NCI-H1105 treated with DMSO at 0.1 percent for 48 hours (cell line): ENCODE measurements around the gene ATP9B.

Source experiments
- DNase-seq: peaks from one replicate; lab custom pipeline; 2025; lab: John Stamatoyannopoulos, UW

ATP9B gene

GRCh38 chr18:79396431-79397246, 327.4 kb downstream of the ATP9B start:
- DNase-seq, result no peak

GRCh38 chr18:79397247-79397829, 328.1 kb downstream of the ATP9B start:
- DNase-seq, result no peak

- no peak for DNase-seq
Measured at GRCh38 chr18:79397830-79398761, 328.9 kb downstream of the ATP9B start.

GRCh38 chr18:79399275-79400081, 330.3 kb downstream of the ATP9B start:
- no peak for DNase-seq

GRCh38 chr18:79400091-79400590, 330.9 kb downstream of the ATP9B start:
- DNase-seq, result peak; percentile 5

- no peak for DNase-seq
Measured at GRCh38 chr18:79400591-79401381, 331.6 kb downstream of the ATP9B start.

GRCh38 chr18:79401494-79402208, 332.5 kb downstream of the ATP9B start:
- no peak for DNase-seq

GRCh38 chr18:79402209-79402576, 333.0 kb downstream of the ATP9B start:
- no peak for DNase-seq

- DNase-seq, result no peak
Measured at GRCh38 chr18:79402977-79403722, 334.0 kb downstream of the ATP9B start.

- no peak for DNase-seq
Measured at GRCh38 chr18:79403723-79404566, 334.8 kb downstream of the ATP9B start.

- DNase-seq, result no peak
Measured at GRCh38 chr18:79404567-79404910, 335.3 kb downstream of the ATP9B start.

GRCh38 chr18:79405019-79405780, 336.0 kb downstream of the ATP9B start:
- DNase-seq, result peak; percentile 10

GRCh38 chr18:79405781-79406575, 336.8 kb downstream of the ATP9B start:
- no peak for DNase-seq

- DNase-seq, result no peak
Measured at GRCh38 chr18:79406708-79407107, 337.5 kb downstream of the ATP9B start.

- no peak for DNase-seq
Measured at GRCh38 chr18:79409313-79409712, 340.1 kb downstream of the ATP9B start.

- no peak for DNase-seq
Measured at GRCh38 chr18:79410171-79410641, 341.0 kb downstream of the ATP9B start.
